HG03039 (cell line): ENCODE results near the gene ZNF169.
"Not testable (repeated sequence)": the region's sequence is repeated elsewhere in the genome, so short reads cannot be mapped to it uniquely, and the experiment has no call there.

Experiments
- ATAC-seq: cut with Tn5 transposase; IDR thresholded peaks from one replicate; pipeline ENCODE4 v1.9.1; 2021; ENCODE audit warnings: mild to moderate bottlenecking, moderate library complexity; ENCODE audit not compliant: unreplicated experiment

Gene ZNF169

GRCh38 chr9:94286116-94286515 lies 27.0 kb downstream of the ZNF169 start:
- ATAC-seq = no peak

- ATAC-seq = no peak
Measured at GRCh38 chr9:94287877-94288513, 28.9 kb downstream of the ZNF169 start.

- ATAC-seq = no peak
Measured at GRCh38 chr9:94289691-94290090, 30.6 kb downstream of the ZNF169 start.

GRCh38 chr9:94298949-94299599 lies 40.0 kb downstream of the ZNF169 start:
- ATAC-seq = no peak

- no peak for ATAC-seq
Measured at GRCh38 chr9:94300470-94301301, 41.6 kb downstream of the ZNF169 start.

GRCh38 chr9:94301583-94301982 lies 42.5 kb downstream of the ZNF169 start:
- no peak for ATAC-seq

GRCh38 chr9:94302426-94302825 lies 43.3 kb downstream of the ZNF169 start:
- no peak for ATAC-seq

GRCh38 chr9:94303321-94303720 lies 44.2 kb downstream of the ZNF169 start:
- ATAC-seq = no peak

- ATAC-seq = not testable (repeated sequence)
Measured at GRCh38 chr9:94315034-94315984, 56.2 kb downstream of the ZNF169 start.

GRCh38 chr9:94316236-94316635 lies 57.1 kb downstream of the ZNF169 start:
- ATAC-seq = not testable (repeated sequence)

- ATAC-seq = not testable (repeated sequence)
Measured at GRCh38 chr9:94317949-94318657, 59.0 kb downstream of the ZNF169 start.

- not testable (repeated sequence) for ATAC-seq
Measured at GRCh38 chr9:94322342-94322940, 63.3 kb downstream of the ZNF169 start.

GRCh38 chr9:94323153-94323798 lies 64.2 kb downstream of the ZNF169 start:
- ATAC-seq = not testable (repeated sequence)

GRCh38 chr9:94325583-94325982 lies 66.5 kb downstream of the ZNF169 start:
- not testable (repeated sequence) for ATAC-seq

GRCh38 chr9:94328544-94328943 lies 69.4 kb downstream of the ZNF169 start, which contains the start of gene NUTM2F:
Gene NUTM2F (minus strand): TSS chr9:94328644. CDS start chr9:94328623, 21 bp downstream.
- not testable (repeated sequence) for ATAC-seq

- ATAC-seq = not testable (repeated sequence)
Measured at GRCh38 chr9:94336445-94336844, 77.3 kb downstream of the ZNF169 start.

- ATAC-seq = not testable (repeated sequence)
Measured at GRCh38 chr9:94338723-94339122, 79.6 kb downstream of the ZNF169 start.

GRCh38 chr9:94339657-94340056 lies 80.6 kb downstream of the ZNF169 start:
- ATAC-seq = not testable (repeated sequence)

- not testable (repeated sequence) for ATAC-seq
Measured at GRCh38 chr9:94340750-94341149, 81.7 kb downstream of the ZNF169 start.
